H1 (cell line): ENCODE measurements around the gene PTRH1. TPM values are rescaled to one million over a fixed set of nuclear protein-coding genes. Genes with fewer than 3 reads are reported as not detected.

ENCODE experiments used
- ASH2L ChIP-seq: fragments of 200-600, 300-600 bp; sonication (generic); IDR thresholded peaks from one replicate; pipeline ENCODE4 v1.7.1; 2017; ENCODE audit warnings: low read length
- ATF2 ChIP-seq: IDR thresholded peaks from 2 replicates; pipeline ENCODE4 v1.6.1; 2012; ENCODE audit warnings: low read length, inconsistent platforms
- ATF3 ChIP-seq: IDR thresholded peaks from 2 replicates; pipeline ENCODE4 v1.6.1; 2011; ENCODE audit warnings: low read depth, mild to moderate bottlenecking, low read length; ENCODE audit not compliant: insufficient read depth
- BCL11A ChIP-seq, 2 experiments: IDR thresholded peaks; one replicate each; pipeline ENCODE4 v1.6.1; 2011; ENCODE audit warnings: low read depth in 2 of 2, low read length in 2 of 2, mild to moderate bottlenecking in 2 of 2
- EGR1 ChIP-seq: IDR thresholded peaks from 2 replicates; pipeline ENCODE4 v1.6.1; 2011; ENCODE audit warnings: low read depth, low read length, borderline replicate concordance
- EP300 ChIP-seq, 2 experiments: IDR thresholded peaks; 1 replicate in 1 of 2; 2 replicates in 1 of 2; pipeline ENCODE4 v1.6.1; 2011 to 2012; ENCODE audit warnings: low read depth in 2 of 2, low read length in 2 of 2, mild to moderate bottlenecking in 2 of 2, borderline replicate concordance in 1 of 2, inconsistent platforms in 1 of 2, moderate library complexity in 1 of 2
- GTF2F1 ChIP-seq: IDR thresholded peaks from 2 replicates; pipeline ENCODE4 v1.6.1; 2012; ENCODE audit warnings: low read depth, low read length, improper control_type of control experiment, borderline replicate concordance
- JUND ChIP-seq: IDR thresholded peaks from 2 replicates; pipeline ENCODE4 v1.6.1; 2011; ENCODE audit warnings: mild to moderate bottlenecking, improper control_type of control experiment, low read length
- NRF1 ChIP-seq: IDR thresholded peaks from 2 replicates; pipeline ENCODE4 v1.6.1; 2011; ENCODE audit warnings: mild to moderate bottlenecking, low read depth, low read length, improper control_type of control experiment
- SAP30 ChIP-seq: fragments of 300-600 bp; sonication (generic); IDR thresholded peaks from 2 replicates; pipeline ENCODE4 v1.7.1; 2012; ENCODE audit warnings: low read length, moderate library complexity, mild to moderate bottlenecking, inconsistent platforms; ENCODE audit not compliant: insufficient read depth, insufficient replicate concordance
- SIX5 ChIP-seq: IDR thresholded peaks from 2 replicates; pipeline ENCODE4 v1.6.1; 2011; ENCODE audit warnings: mild to moderate bottlenecking, low read depth, low read length
- TAF7 ChIP-seq: optimal IDR thresholded peaks from 2 replicates; pipeline ENCODE3; 2011; ENCODE audit warnings: low read depth, mild to moderate bottlenecking, inconsistent platforms, low read length, moderate library complexity, borderline replicate concordance
- TBP ChIP-seq: IDR thresholded peaks from 2 replicates; pipeline ENCODE4 v1.6.1; 2011; ENCODE audit warnings: low read depth, low read length, improper control_type of control experiment
- USF2 ChIP-seq: IDR thresholded peaks from 2 replicates; pipeline ENCODE4 v1.6.1; 2011; ENCODE audit warnings: low read length, improper control_type of control experiment
- ZNF274 ChIP-seq: IDR thresholded peaks from 2 replicates; pipeline ENCODE4 v1.7.0; 2012; ENCODE audit warnings: low read length, borderline replicate concordance; ENCODE audit errors: extremely low read depth
- polyA plus RNA-seq, 7 experiments: library from polyadenylated mRNA; depleted of rRNA in 3 of 7; stranded (reverse) in 5 of 7; unstranded in 2 of 7; fragments of >200 nt in 5 of 7; fragments of 200-250 nt in 2 of 7; gene quantifications; 1 replicate in 5 of 7; 2 replicates in 1 of 7; 4 replicates in 1 of 7; pipeline versions ENCODE4 v1.2.1 to v1.2.3, GENCODE V29; 2011 to 2013; ENCODE audit warnings: missing spikeins in 2 of 7, mixed read lengths in 2 of 7
- total RNA-seq: library from RNA; stranded (reverse); fragmentation: NEBNext Ultra II Directional; extraction: Animal tissue kit (Norgen Biotek cat#: 25700); gene quantifications from 2 replicates; pipeline ENCODE4 v1.2.1, GENCODE V29; 2021
- TF ChIP-seq, protein P1 (sequence below), 3 experiments: IDR thresholded peaks; 1 replicate in 2 of 3; 2 replicates in 1 of 3; pipeline versions ENCODE4 v1.5.1 to v1.6.1; 2011; ENCODE audit warnings: low read length in 3 of 3, mild to moderate bottlenecking in 3 of 3, inconsistent platforms in 2 of 3, low read depth in 1 of 3, moderate library complexity in 1 of 3; ENCODE audit not compliant: insufficient read depth in 1 of 3; ENCODE audit errors: control extremely low read depth in 1 of 3

PTRH1 gene
- total and polyA plus RNA-seq, 2 of the 8 experiments (the other 6 are each of a cell fraction or from before 2014, with no cell fraction given): 11.1 to 19.8 TPM

DNA sequence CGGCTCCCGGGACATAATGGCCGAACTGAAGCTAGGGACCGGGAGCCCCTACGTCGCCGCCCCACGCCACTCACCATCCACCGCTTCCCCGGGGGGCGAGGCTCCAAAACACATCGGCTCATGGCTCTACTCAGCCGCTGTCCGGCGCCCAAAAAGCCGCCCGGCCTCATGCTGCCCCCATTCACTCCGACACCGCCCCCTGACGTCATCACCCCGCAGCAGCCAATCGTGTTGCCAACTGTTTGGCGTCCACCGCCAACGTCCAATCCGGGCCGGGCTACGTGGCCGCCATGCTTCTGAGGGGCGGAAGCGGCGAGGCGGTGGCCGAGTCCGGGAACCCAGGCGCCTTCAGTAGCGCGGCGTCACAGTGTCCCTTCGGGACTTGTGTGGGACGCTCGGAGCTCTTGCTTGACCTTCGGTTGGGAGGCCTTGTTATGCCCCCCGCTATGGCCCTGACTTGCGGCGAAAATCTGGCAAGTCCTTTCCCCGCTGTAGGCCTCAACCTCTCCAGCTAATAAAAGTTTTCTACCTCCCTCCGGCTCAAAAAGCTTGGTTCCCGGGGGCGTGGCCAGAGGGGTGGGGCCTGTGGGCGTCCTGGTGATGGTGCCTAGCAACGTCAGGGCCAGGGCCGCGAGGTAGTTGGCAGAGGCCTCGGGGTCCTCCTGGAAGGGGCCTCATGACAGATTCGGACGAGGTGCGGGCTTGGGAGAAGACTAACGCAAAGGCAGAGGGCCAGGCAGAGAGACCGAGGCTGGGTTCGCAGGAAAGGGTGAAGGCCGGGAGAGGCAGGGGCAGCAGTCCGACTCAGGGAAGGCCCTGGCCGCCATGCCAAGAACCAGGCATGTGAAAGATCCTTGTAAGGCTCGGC is at the start of gene PTRH1, which contains the start of gene TTC16 (continued):
- TF ChIP-seq ATF3 (no peak), EP300 (IDR thresholded peaks at IDR 0.05; ENCODE audit: borderline replicate concordance in 1 of 2, low read depth in 2 of 2, low read length in 2 of 2) (no peak), EGR1 (0 out of 2 replicates have a peak, but pooled peaks have one; percentile 21), NRF1 (no peak), TBP (no peak), TAF7 (no peak), GTF2F1 (no peak), ASH2L (no peak), SAP30 (peak; percentile 94), BCL11A (IDR thresholded peaks at IDR 0.05; ENCODE audit: low read depth in 2 of 2, low read length in 2 of 2) (no peak), USF2 (no peak), ZNF274 (no peak), ATF2 (no peak), JUND (peak; percentile 68; the same call in 1 of the 2 replicates), SIX5 (peak; percentile 52; the same call in 1 of the 2 replicates)
- TF ChIP-seq, protein P1, sequence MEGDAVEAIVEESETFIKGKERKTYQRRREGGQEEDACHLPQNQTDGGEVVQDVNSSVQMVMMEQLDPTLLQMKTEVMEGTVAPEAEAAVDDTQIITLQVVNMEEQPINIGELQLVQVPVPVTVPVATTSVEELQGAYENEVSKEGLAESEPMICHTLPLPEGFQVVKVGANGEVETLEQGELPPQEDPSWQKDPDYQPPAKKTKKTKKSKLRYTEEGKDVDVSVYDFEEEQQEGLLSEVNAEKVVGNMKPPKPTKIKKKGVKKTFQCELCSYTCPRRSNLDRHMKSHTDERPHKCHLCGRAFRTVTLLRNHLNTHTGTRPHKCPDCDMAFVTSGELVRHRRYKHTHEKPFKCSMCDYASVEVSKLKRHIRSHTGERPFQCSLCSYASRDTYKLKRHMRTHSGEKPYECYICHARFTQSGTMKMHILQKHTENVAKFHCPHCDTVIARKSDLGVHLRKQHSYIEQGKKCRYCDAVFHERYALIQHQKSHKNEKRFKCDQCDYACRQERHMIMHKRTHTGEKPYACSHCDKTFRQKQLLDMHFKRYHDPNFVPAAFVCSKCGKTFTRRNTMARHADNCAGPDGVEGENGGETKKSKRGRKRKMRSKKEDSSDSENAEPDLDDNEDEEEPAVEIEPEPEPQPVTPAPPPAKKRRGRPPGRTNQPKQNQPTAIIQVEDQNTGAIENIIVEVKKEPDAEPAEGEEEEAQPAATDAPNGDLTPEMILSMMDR (IDR thresholded peaks at IDR 0.05; ENCODE audit: control extremely low read depth in 1 of 3, insufficient read depth in 1 of 3, low read depth in 1 of 3, low read length in 3 of 3): no peak
